MCF 10A (cell line): ENCODE data around the gene GRM8. TPM values are rescaled to one million over a fixed set of nuclear protein-coding genes. Genes with fewer than 3 reads are reported as not detected.

Experiments
- BruUV-seq: library from RNA; stranded (reverse); fragments of 400-500 nt; replicated peaks from 2 replicates; lab custom pipeline; 2021; lab: Mats Ljungman, UMichigan
- CTCF ChIA-PET: fragments of 300-600 bp; sonication (Branson Sonifier 250); formaldehyde crosslinking; extraction: SDS; loops from one replicate; lab custom pipeline; 2021; ENCODE audit warnings: antibody characterized with exemption, inconsistent platforms; lab: Yijun Ruan, JAX
- POLR2A ChIA-PET: fragments of 300-600, 350-650 bp; sonication (Branson Sonifier 250); formaldehyde crosslinking; extraction: SDS; loops from one replicate; lab custom pipeline; 2020; ENCODE audit warnings: antibody characterized with exemption, inconsistent platforms; lab: Yijun Ruan, JAX
- DNase-seq: peaks from one replicate; pipeline ENCODE4 v3.0.0-alpha.2; 2018; ENCODE audit not compliant: unreplicated experiment
- H3K27ac Mint-ChIP-seq: one replicate; pipeline ENCODE4 v1.8.0; 2022; ENCODE audit warnings: mild to moderate bottlenecking, low read depth, mixed read lengths; ENCODE audit not compliant: unreplicated experiment
- H3K27me3 Mint-ChIP-seq: one replicate; pipeline ENCODE4 v1.8.0; 2022; ENCODE audit warnings: mixed read lengths; ENCODE audit not compliant: insufficient read depth, unreplicated experiment
- H3K36me3 Mint-ChIP-seq: one replicate; pipeline ENCODE4 v1.8.0; 2022; ENCODE audit warnings: mild to moderate bottlenecking, moderate library complexity, mixed read lengths; ENCODE audit not compliant: insufficient read depth, unreplicated experiment
- H3K4me1 Mint-ChIP-seq: one replicate; pipeline ENCODE4 v1.8.0; 2022; ENCODE audit warnings: mixed read lengths; ENCODE audit not compliant: insufficient read depth, unreplicated experiment
- H3K4me3 Mint-ChIP-seq: one replicate; pipeline ENCODE4 v1.8.0; 2022; ENCODE audit warnings: mild to moderate bottlenecking, moderate library complexity, mixed read lengths; ENCODE audit not compliant: unreplicated experiment
- H3K9me3 Mint-ChIP-seq: one replicate; pipeline ENCODE4 v1.8.0; 2022; ENCODE audit warnings: mixed read lengths; ENCODE audit not compliant: unreplicated experiment
- intact Hi-C: fragments of 100-400 bp; cut with micrococcal nuclease; formaldehyde crosslinking; loops from 2 replicates; pipeline ENCODE4 v1.14.1; 2022
- total RNA-seq: library from RNA; stranded (reverse); gene quantifications from 2 replicates; pipeline ENCODE4 v1.2.3, GENCODE V29; 2022
- TF ChIP-seq, protein P1 (sequence below): fragments of 200-600 bp; IDR thresholded peaks from one replicate; pipeline ENCODE4 v1.8.0; 2022; ENCODE audit warnings: antibody characterized with exemption, mild to moderate bottlenecking; ENCODE audit not compliant: unreplicated experiment

The GRM8 gene
- total RNA-seq, 1 experiment from 2014 or later: not detected

DNA sequence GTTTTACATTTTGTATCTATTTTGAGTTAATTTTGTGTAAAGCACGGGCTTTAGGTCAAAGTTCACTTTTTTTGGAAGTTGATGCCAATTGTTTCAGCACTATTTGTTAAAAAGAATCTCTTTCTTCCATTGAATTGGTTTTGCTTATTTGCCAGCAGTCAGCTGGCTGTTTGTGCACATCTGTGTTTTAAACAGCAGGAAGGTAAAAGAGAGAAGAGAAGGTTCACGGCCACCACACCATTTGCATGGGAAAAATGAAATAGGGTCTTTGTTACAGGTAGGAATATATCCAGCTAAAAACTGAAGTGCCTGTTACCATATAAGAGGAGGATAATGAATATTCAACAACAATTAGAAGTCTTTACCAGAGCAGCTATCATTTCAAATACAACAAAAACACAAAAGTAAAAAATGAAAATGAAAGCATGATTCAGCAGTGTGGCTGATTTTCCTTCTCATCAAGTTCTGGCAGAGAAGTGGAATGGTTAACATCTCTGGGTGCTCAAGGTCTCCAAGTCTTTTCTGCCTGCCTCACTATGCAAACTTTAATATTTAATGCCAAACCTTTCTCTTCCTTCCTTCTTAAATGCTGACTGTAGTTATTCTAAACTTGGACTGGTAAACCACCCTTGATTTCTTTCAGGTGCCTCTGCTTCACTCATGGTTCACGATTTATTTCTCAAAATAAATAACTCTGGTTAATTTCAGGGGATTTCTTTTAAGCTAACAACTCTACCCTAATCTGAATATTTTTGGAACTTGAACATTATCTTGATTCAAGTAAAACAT lies 841.5 kb downstream of the GRM8 start:
- ChIA-PET POLR2A (interaction anchor here (1.7 kb wide), 1 partner anchor 13 kb away, joined by 5 read pairs; no protein-coding TSS in a partner anchor), CTCF (no interaction called here)
- no peak for DNase-seq
- BruUV-seq: no TSS peak
- H3K4me1 Mint-ChIP-seq: peaks cover 6% of the 10 kb centered on the region
- no peaks in the 10 kb centered on the region for H3K27me3 Mint-ChIP-seq
- H3K9me3 Mint-ChIP-seq: no peaks in the 10 kb centered on the region
- peak overlapping the region; percentile 43 for H3K4me3 Mint-ChIP-seq
- intact Hi-C loops: no loop called here
- no peaks in the 10 kb centered on the region for H3K36me3 Mint-ChIP-seq
- no peak overlapping the region for H3K27ac Mint-ChIP-seq
- TF ChIP-seq, protein P1, sequence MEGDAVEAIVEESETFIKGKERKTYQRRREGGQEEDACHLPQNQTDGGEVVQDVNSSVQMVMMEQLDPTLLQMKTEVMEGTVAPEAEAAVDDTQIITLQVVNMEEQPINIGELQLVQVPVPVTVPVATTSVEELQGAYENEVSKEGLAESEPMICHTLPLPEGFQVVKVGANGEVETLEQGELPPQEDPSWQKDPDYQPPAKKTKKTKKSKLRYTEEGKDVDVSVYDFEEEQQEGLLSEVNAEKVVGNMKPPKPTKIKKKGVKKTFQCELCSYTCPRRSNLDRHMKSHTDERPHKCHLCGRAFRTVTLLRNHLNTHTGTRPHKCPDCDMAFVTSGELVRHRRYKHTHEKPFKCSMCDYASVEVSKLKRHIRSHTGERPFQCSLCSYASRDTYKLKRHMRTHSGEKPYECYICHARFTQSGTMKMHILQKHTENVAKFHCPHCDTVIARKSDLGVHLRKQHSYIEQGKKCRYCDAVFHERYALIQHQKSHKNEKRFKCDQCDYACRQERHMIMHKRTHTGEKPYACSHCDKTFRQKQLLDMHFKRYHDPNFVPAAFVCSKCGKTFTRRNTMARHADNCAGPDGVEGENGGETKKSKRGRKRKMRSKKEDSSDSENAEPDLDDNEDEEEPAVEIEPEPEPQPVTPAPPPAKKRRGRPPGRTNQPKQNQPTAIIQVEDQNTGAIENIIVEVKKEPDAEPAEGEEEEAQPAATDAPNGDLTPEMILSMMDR: no peak

DNA sequence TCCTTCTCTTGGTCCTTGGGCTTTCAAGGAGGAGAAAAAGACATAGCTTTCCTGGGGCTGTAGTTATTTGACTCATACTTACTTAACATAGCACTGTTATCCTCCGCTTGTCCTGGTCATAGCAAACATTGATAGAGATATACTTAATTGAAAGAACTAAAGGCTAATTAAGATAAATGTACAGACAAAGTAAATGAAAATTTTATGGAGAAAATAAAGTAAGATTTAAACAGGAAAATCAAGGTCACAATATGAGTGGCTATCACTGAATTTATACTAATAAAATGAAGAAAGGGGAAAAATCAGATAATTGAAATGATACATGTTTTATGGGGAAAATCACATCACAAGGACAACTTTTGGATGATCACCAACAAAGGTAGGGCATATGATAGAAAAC lies 849.7 kb downstream of the GRM8 start:
- POLR2A ChIA-PET: no interaction called here
- no TSS peak for BruUV-seq

DNA sequence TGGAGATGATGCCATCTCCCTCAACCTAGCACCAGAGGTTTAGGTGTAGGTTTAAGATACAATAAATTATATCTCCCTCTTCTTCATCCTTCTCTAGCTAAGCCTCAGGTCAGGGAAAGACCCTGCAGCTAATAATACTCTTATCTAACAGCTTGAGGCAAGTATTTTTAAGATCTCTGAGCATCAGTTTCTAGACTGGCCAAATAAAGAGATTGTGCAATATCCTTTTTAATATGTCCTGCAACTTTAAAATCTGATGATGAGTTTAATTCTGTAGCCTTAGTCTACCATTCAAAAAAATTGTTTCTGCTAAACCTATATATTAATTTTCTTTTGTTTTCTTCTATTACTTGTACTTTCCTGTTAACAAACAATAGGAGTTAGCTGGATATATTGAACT lies 850.8 kb downstream of the GRM8 start:
- DNase-seq: no peak
- TF ChIP-seq, protein P1: no peak

More for the DNA sequence above, 849.7 kb downstream of the GRM8 start:
- Mint-ChIP-seq H3K4me1 (peaks cover 16% of the 10 kb centered on the region), H3K27ac (no peak overlapping the region), H3K36me3 (no peaks in the 10 kb centered on the region), H3K27me3 (no peaks in the 10 kb centered on the region), H3K4me3 (no peak overlapping the region), H3K9me3 (no peaks in the 10 kb centered on the region)
- TF ChIP-seq, protein P1: no peak
- CTCF ChIA-PET: interaction anchor here (0.6 to 0.9 kb wide), 2 partner anchors 15 to 1040 kb away, joined by 3 read pairs; no protein-coding TSS in a partner anchor
- intact Hi-C loops: no loop called here
- no peak for DNase-seq

DNA sequence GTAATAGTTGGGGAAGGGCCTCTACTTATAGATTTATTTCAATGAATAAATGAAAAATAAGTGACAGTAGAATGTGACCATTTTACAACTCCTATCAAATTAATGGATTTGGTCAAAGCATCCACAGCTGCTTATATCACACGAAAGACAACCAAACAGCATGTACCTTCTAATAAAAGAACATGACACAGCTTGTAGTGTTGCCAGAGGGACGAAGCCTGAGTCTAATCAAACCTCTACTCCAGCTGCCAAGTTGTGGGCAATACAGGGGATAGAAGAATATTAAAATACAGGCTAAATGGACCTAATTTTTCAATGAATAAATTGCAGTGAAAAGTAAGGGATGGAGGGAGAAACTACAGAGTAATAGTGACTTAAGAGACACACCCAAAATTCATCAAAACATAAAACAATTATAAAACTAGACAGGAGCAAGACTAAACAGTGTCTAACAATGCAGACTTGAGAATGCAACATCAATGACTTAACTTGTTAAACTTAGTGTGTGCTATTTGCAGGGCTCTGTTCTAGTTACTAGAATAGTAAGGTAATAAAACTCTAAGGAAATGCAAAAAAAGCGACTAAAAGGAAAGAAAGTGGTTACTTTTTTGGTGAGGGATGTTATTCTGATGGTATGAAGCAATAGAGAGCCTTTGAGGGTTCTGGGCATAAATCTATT lies 853.8 kb downstream of the GRM8 start:
- BruUV-seq: no TSS peak

More for the DNA sequence above, 850.8 kb downstream of the GRM8 start:
- no TSS peak for BruUV-seq
- CTCF ChIA-PET: interaction anchor here (0.6 kb wide), 1 partner anchor 947 kb away, joined by 3 read pairs; no protein-coding TSS in a partner anchor
- H3K27me3 Mint-ChIP-seq: no peaks in the 10 kb centered on the region
- POLR2A ChIA-PET: interaction anchor here (0.6 kb wide), 1 partner anchor 1183 kb away, joined by 3 read pairs; no protein-coding TSS in a partner anchor
- H3K4me3 Mint-ChIP-seq: no peak overlapping the region
- H3K36me3 Mint-ChIP-seq: no peaks in the 10 kb centered on the region
- intact Hi-C loops: no loop called here
- no peak overlapping the region for H3K27ac Mint-ChIP-seq
- no peaks in the 10 kb centered on the region for H3K9me3 Mint-ChIP-seq
- peaks cover 19% of the 10 kb centered on the region for H3K4me1 Mint-ChIP-seq

More for the DNA sequence above, 853.8 kb downstream of the GRM8 start:
- Mint-ChIP-seq H3K9me3 (no peaks in the 10 kb centered on the region), H3K36me3 (no peaks in the 10 kb centered on the region), H3K27ac (peak overlapping the region; percentile 33), H3K27me3 (no peaks in the 10 kb centered on the region), H3K4me3 (no peak overlapping the region), H3K4me1 (peaks cover 23% of the 10 kb centered on the region)
- TF ChIP-seq, protein P1: no peak
- DNase-seq: no peak
- POLR2A ChIA-PET: interaction anchor here (1.3 kb wide), 1 partner anchor 13 kb away, joined by 5 read pairs; no protein-coding TSS in a partner anchor
- intact Hi-C loops: loop anchor here (5.0 kb wide), 1 partner anchor 173 kb away; no protein-coding TSS in a partner anchor
- CTCF ChIA-PET: no interaction called here
